K562 (cell line): ENCODE results near the gene ZNF302. TPM values are rescaled to one million over a fixed set of nuclear protein-coding genes. Genes with fewer than 3 reads are reported as not detected.
"Not testable (repeated sequence)": the region's sequence is repeated elsewhere in the genome, so short reads cannot be mapped to it uniquely, and the experiment has no call there.

Experiments
- ATAC-seq: fragments of 200-7000 bp; cut with Tn5 transposase; 3 replicates; pipeline ENCODE4 v1.9.1; 2020; ENCODE audit warnings: moderate library complexity
- BruUV-seq: library from RNA; stranded (reverse); fragments of 400-500 nt; replicated peaks from 2 replicates; lab custom pipeline; 2021; lab: Mats Ljungman, UMichigan
- CTCF ChIA-PET: fragments of 300-600 bp; formaldehyde crosslinking; extraction: SDS; loops from one replicate; lab custom pipeline; 2021; ENCODE audit warnings: low intra/inter-chr PET ratio; lab: Yijun Ruan, JAX
- POLR2A ChIA-PET: fragments of 300-600, 350-650 bp; sonication (Branson Sonifier 250); formaldehyde crosslinking; extraction: SDS; loops from one replicate; lab custom pipeline; 2021; ENCODE audit warnings: antibody characterized with exemption, inconsistent platforms; lab: Yijun Ruan, JAX
- DNase-seq, 4 experiments: peaks; one replicate each; pipeline versions ENCODE4 v3.0.0 to v3.0.0-alpha.2; 2011 to 2018; ENCODE audit warnings: low spot score in 3 of 4, mixed read lengths in 3 of 4; ENCODE audit errors: extremely low read depth in 1 of 4
- FAIRE-seq: peaks from 2 replicates; lab custom pipeline; 2011; peaks lifted over from hg19 to GRCh38; lab: Jason Lieb, UNC
- H2AFZ ChIP-seq: 2 replicates; pipeline ENCODE4 v1.6.0; 2011; ENCODE audit warnings: low read depth, low read length, control low read depth, inconsistent platforms
- H3K27ac ChIP-seq: fragments of 200-600 bp; 3 replicates; pipeline ENCODE4 v1.8.0; 2011; ENCODE audit warnings: low read depth, mild to moderate bottlenecking, control low read depth, inconsistent platforms, low read length, moderate library complexity, mixed read lengths; ENCODE audit errors: extremely low read depth
- H3K27me3 ChIP-seq, 2 experiments: fragments of 300-600 bp in 1 of 2; 2 replicates in 1 of 2; 3 replicates in 1 of 2; pipeline versions ENCODE4 v1.6.0 to v1.8.0; 2011; ENCODE audit warnings: inconsistent platforms in 2 of 2, low read length in 2 of 2, mild to moderate bottlenecking in 1 of 2, mixed read lengths in 1 of 2, moderate library complexity in 1 of 2; ENCODE audit not compliant: control insufficient read depth in 2 of 2, insufficient read depth in 2 of 2
- H3K36me3 ChIP-seq: fragments of 300-600 bp; 3 replicates; pipeline ENCODE4 v1.8.0; 2011; ENCODE audit warnings: mild to moderate bottlenecking, low read length, inconsistent platforms; ENCODE audit not compliant: control insufficient read depth, insufficient read depth
- H3K4me1 ChIP-seq, 2 experiments: fragments of 200-600 bp in 1 of 2; replicated peaks in 1 of 2; 2 replicates in 1 of 2; 3 replicates in 1 of 2; pipeline versions ENCODE4 v1.5.1 to v1.8.0; 2011; ENCODE audit warnings: inconsistent platforms in 2 of 2, low read length in 2 of 2, mild to moderate bottlenecking in 1 of 2, mixed read lengths in 1 of 2, moderate library complexity in 1 of 2; ENCODE audit not compliant: control insufficient read depth in 2 of 2, insufficient read depth in 2 of 2
- H3K4me2 ChIP-seq: 2 replicates; pipeline ENCODE4 v1.6.1; 2011; ENCODE audit warnings: low read length, control low read depth, inconsistent platforms, mixed read lengths; ENCODE audit not compliant: insufficient read depth
- H3K4me3 ChIP-seq: fragments of 200-600 bp; sonication (generic), shearing (Covaris generic); 2 replicates; pipeline ENCODE4 v1.5.1; 2016; ENCODE audit warnings: control low read depth, inconsistent platforms
- H3K79me2 ChIP-seq: fragments of 200-600 bp; 3 replicates; pipeline ENCODE4 v1.8.0; 2011; ENCODE audit warnings: low read length, inconsistent platforms; ENCODE audit not compliant: control insufficient read depth, insufficient read depth
- H3K9ac ChIP-seq, 2 experiments: 2 replicates each; pipeline versions ENCODE4 v1.6.0 to v1.6.1; 2011; ENCODE audit warnings: low read depth in 2 of 2, low read length in 2 of 2, control low read depth in 1 of 2, inconsistent platforms in 1 of 2, mild to moderate bottlenecking in 1 of 2, mixed read lengths in 1 of 2; ENCODE audit not compliant: insufficient read depth in 1 of 2
- H3K9me1 ChIP-seq: one replicate; pipeline ENCODE4 v1.6.0; 2011; ENCODE audit warnings: inconsistent platforms, mild to moderate bottlenecking, low read length, moderate library complexity; ENCODE audit not compliant: control insufficient read depth, insufficient read depth
- H3K9me3 ChIP-seq: replicated peaks from 2 replicates; pipeline ENCODE4 v1.5.1; 2011; ENCODE audit warnings: low read depth, low read length, inconsistent platforms; ENCODE audit not compliant: control insufficient read depth, insufficient read depth
- H4K20me1 ChIP-seq: replicated peaks from 2 replicates; pipeline ENCODE4 v1.6.1; 2011; ENCODE audit warnings: low read length, inconsistent platforms, mixed read lengths; ENCODE audit not compliant: control insufficient read depth, insufficient read depth
- NFYB ChIP-seq: IDR thresholded peaks from 2 replicates; pipeline ENCODE4 v1.6.1; 2011; ENCODE audit warnings: mild to moderate bottlenecking, moderate library complexity; ENCODE audit not compliant: insufficient read length; ENCODE audit errors: extremely low read depth
- ZBTB33 ChIP-seq: sonication (generic); formaldehyde crosslinking; IDR thresholded peaks from 2 replicates; pipeline ENCODE4 v1.8.1; 2023; ENCODE audit warnings: mild to moderate bottlenecking, missing genetic modification reagents
- WGBS: fragments of 100-300 bp; shearing (Covaris generic); methylation state at CpG from one replicate; pipeline ENCODE4 v1.1.6; 2016; ENCODE audit warnings: low coverage, mixed read lengths; ENCODE audit not compliant: insufficient coverage; ENCODE audit errors: missing lambda C conversion rate; 5-methylcytosine and 5-hydroxymethylcytosine counted together
- in situ Hi-C: fragments of 300-500 bp; cut with MboI; formaldehyde crosslinking; loops from 4 replicates; pipeline ENCODE4 v1.15.0; 2018; ENCODE audit warnings: inconsistent platforms, mixed read lengths
- intact Hi-C: fragments of 100-400 bp; cut with micrococcal nuclease; formaldehyde crosslinking; loops from 2 replicates; pipeline ENCODE4 v1.14.2; 2022
- polyA plus RNA-seq, 8 experiments: library from polyadenylated mRNA; depleted of rRNA in 4 of 8; stranded (reverse) in 5 of 8; unstranded in 3 of 8; fragments of >200 nt; fragmentation: Nextera tagmentation in 2 of 8; fragmentation: Illumina TruSeq in 1 of 8; extraction: Ambion mirVana in 2 of 8; extraction: Trizol in 1 of 8; gene quantifications; 2 replicates each; pipeline versions ENCODE4 v1.2.1 to v1.2.3, GENCODE V29; 2011 to 2014; ENCODE audit warnings: inconsistent platforms in 1 of 8, missing spikeins in 1 of 8
- total RNA-seq, 7 experiments: library from RNA; depleted of rRNA in 6 of 7; stranded (reverse); fragments of >200 nt in 6 of 7; fragmentation: Illumina TruSeq in 2 of 7; extraction: Trizol in 2 of 7; gene quantifications; 2 replicates each; pipeline versions ENCODE4 v1.2.1 to v1.2.3, GENCODE V29; 2011 to 2021; ENCODE audit warnings: low replicate concordance in 1 of 7

The ZNF302 gene
- total and polyA plus RNA-seq, 9 of the 15 experiments (the other 6 are each of a cell fraction or from before 2014, with no cell fraction given) = 0.08 to 1.0 (median 0.27) TPM; not detected in 1

- H3K9ac ChIP-seq, H3K4me3 ChIP-seq, H3K27me3 ChIP-seq, BruUV-seq, H3K36me3 ChIP-seq, H3K9me1 ChIP-seq, ATAC-seq, H3K4me2 ChIP-seq, in situ Hi-C loops, FAIRE-seq, CTCF ChIA-PET, H4K20me1 ChIP-seq, H3K9me3 ChIP-seq, H3K79me2 ChIP-seq, intact Hi-C loops, H3K27ac ChIP-seq, DNase-seq: not testable (repeated sequence)
- peaks cover 0 to 21% of the 10 kb centered on the region in 2 experiments; a peak in 2 of 5 replicates for H3K4me1 ChIP-seq
- WGBS = 83% methylated on average over 17 of the region's 36 CpGs
- peak; percentile 61 for TF ChIP-seq ZBTB33 (CRISPR knock-in tag)
- peak overlapping the region; percentile 73; the same call in 1 of the 2 replicates for H2AFZ ChIP-seq
- POLR2A ChIA-PET = interaction anchor here (0.7 kb wide), 1 partner anchor 1028 kb away, joined by 3 read pairs; no protein-coding TSS in a partner anchor
Observed at GRCh38 chr19:34668077-34668689, 9.3 kb upstream of the ZNF302 start.

GRCh38 chr19:34668690-34669089, 8.8 kb upstream of the ZNF302 start:
- DNase-seq, FAIRE-seq, POLR2A ChIA-PET: not testable (repeated sequence)

More at GRCh38 chr19:34668690-34669089, 8.8 kb upstream of the ZNF302 start:
- H4K20me1 ChIP-seq, H3K9me1 ChIP-seq, BruUV-seq, H3K9me3 ChIP-seq, H3K27me3 ChIP-seq, intact Hi-C loops, in situ Hi-C loops, H3K27ac ChIP-seq, H3K36me3 ChIP-seq, H3K9ac ChIP-seq, H2AFZ ChIP-seq, ATAC-seq, H3K4me2 ChIP-seq, CTCF ChIA-PET, H3K4me3 ChIP-seq, H3K79me2 ChIP-seq: not testable (repeated sequence)
- TF ChIP-seq NFYB = peak; percentile 45
- WGBS = 19% methylated on average over 4 of the region's 5 CpGs
- peaks cover 0 to 21% of the 10 kb centered on the region in 2 experiments; a peak in 2 of 5 replicates for H3K4me1 ChIP-seq
